ENCODE data around the gene SCART1.
"Not testable (repeated sequence)": the region's sequence is repeated elsewhere in the genome, so short reads cannot be mapped to it uniquely, and the experiment has no call there.

Gene SCART1

DNA sequence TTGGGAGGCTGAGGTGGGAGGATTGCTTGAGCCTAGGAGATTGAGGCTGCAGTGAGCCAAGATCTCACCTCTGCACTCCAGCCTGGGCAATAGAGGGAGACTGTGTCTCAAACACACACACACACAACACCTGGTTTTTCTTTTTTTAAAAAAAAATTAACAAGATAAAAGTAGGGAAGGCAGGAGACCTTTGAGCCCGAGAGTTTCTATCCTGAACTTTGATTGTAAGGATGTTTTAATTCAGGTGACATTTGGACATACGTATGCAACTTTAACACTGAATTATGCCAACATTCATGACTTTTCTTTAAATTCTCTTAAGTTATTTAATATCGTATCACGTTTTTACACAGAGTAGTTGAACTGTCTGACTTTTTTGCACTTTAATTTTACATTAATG lies 61.7 kb downstream of the SCART1 start:
- no peak overlapping the region for H3K4me3 ChIP-seq (ENCODE audit: low read depth, low read length)
- in situ Hi-C loops (cut with HindIII; ENCODE audit: low sequenced_read_pairs): no loop called here
- TF ChIP-seq CTCF (IDR thresholded peaks at IDR 0.05; ENCODE audit: low read depth, low read length, missing control alignments): no peak

GRCh38 chr10:133516057-133516456 lies 62.3 kb downstream of the SCART1 start:
- no peak for TF ChIP-seq CTCF (IDR thresholded peaks at IDR 0.05; ENCODE audit: low read depth, low read length, missing control alignments)
- H3K4me3 ChIP-seq (ENCODE audit: low read depth, low read length): no peak overlapping the region
- in situ Hi-C loops (cut with HindIII; ENCODE audit: low sequenced_read_pairs): no loop called here
- DNase-seq (ENCODE audit: low read depth): no peak

More for the DNA sequence above, 61.7 kb downstream of the SCART1 start:
- DNase-seq (ENCODE audit: low read depth): no peak

DNA sequence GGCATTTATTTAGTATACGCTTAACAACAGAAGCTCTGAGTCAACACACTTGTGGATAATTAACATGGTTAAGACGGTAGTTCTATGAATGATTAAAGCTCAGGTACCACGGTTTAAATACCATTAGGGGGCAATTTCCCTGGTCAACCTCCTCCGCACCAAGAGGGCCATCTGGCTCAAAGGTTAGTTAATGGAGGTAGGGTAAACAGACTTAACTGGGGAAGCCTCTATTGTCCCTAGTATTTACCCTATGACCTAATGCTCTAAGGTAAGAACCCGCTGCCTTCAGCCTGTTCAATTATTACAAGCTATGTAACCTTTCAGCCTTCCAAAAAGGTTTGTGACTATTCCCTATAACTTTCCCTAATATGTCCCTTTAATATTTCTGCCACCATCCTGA lies 64.8 kb downstream of the SCART1 start:
- in situ Hi-C loops (cut with HindIII; ENCODE audit: low sequenced_read_pairs); H3K4me3 ChIP-seq (ENCODE audit: low read depth, low read length); DNase-seq (ENCODE audit: low read depth): not testable (repeated sequence)

Data from astrocyte of the cerebellum (primary cell).